Activated naive CD8-positive, alpha-beta T cell treated with anti-CD3 and anti-CD28 coated beads, Interleukin-2, amount 10 ng/mL, durations not matched to agents 7 days and 5 days (primary cell): ENCODE results near the gene FURIN. TPM values are rescaled to one million over a fixed set of nuclear protein-coding genes. Genes with fewer than 3 reads are reported as not detected.
A peak's percentile ranks its signal among the peaks of the same experiment; 100 is the strongest.
"Not testable (repeated sequence)": the region's sequence is repeated elsewhere in the genome, so short reads cannot be mapped to it uniquely, and the experiment has no call there.

Source experiments
- ATAC-seq: fragments of 150-1000 bp; cut with Tn5 transposase; one replicate; pipeline ENCODE4 v1.10.0; 2021; ENCODE audit warnings: low read depth, moderate library complexity
- POLR2A ChIA-PET: fragments of 350-600 bp; sonication (Branson Sonifier 250); formaldehyde crosslinking; loops from one replicate; lab custom pipeline; 2021; ENCODE audit warnings: antibody characterized with exemption; lab: Charles Lee
- DNase-seq: peaks from one replicate; pipeline ENCODE4 v3.0.0; 2021
- H3K27ac Mint-ChIP-seq: one replicate; pipeline ENCODE4 v1.8.0; 2022; ENCODE audit warnings: mild to moderate bottlenecking, mixed read lengths
- H3K27me3 Mint-ChIP-seq: one replicate; pipeline ENCODE4 v1.8.0; 2022; ENCODE audit warnings: mild to moderate bottlenecking, moderate library complexity, mixed read lengths
- H3K36me3 Mint-ChIP-seq: one replicate; pipeline ENCODE4 v1.8.0; 2021; ENCODE audit warnings: mild to moderate bottlenecking, mixed read lengths
- H3K4me1 Mint-ChIP-seq: one replicate; pipeline ENCODE4 v1.8.0; 2021; ENCODE audit warnings: mixed read lengths
- H3K4me3 Mint-ChIP-seq: one replicate; pipeline ENCODE4 v1.8.0; 2022; ENCODE audit warnings: mild to moderate bottlenecking, moderate library complexity, mixed read lengths
- H3K9me3 Mint-ChIP-seq: one replicate; pipeline ENCODE4 v1.8.0; 2021; ENCODE audit warnings: mixed read lengths
- total RNA-seq, 2 experiments: library from RNA; stranded (reverse); gene quantifications; one replicate each; pipeline ENCODE4 v1.2.3, GENCODE V29; 2021

FURIN gene
- total RNA-seq, 2 experiments from 2014 or later = 62.2 to 63.5 TPM

DNA sequence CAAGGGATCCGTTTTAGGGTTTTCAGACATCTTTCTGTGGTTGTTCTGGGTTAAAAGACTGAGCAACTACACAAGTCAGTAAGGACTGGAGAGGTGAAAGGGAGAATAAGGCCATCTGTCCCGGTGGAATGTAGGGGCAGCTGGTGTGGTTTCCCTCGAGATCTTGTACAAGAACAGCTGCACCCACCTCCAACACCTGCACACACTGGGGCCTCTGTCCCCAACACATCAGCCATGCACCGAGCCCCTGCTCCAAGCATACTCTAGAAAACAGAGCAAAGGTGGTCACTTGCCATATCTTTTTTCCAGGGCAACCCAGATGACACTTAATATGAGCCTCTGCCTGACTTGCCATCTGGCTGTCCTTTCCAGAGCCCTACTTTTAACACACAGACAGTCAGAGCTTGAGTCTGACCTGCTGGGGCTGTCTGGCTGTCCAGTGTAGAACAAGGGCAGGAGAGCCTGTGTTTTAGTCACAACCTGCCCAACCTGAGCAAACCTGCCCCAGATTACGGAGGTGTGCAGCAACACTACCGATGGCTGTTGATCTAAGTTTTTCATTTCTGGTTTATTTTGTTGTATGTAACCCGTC is 46.9 kb downstream of the FURIN start:
- H3K27me3 Mint-ChIP-seq = no peaks in the 10 kb centered on the region
- POLR2A ChIA-PET = interaction anchor here (3.3 kb wide), 1 partner anchor 12 kb away, joined by 17 read pairs; the partner anchor contains the start of gene MAN2A2

DNA sequence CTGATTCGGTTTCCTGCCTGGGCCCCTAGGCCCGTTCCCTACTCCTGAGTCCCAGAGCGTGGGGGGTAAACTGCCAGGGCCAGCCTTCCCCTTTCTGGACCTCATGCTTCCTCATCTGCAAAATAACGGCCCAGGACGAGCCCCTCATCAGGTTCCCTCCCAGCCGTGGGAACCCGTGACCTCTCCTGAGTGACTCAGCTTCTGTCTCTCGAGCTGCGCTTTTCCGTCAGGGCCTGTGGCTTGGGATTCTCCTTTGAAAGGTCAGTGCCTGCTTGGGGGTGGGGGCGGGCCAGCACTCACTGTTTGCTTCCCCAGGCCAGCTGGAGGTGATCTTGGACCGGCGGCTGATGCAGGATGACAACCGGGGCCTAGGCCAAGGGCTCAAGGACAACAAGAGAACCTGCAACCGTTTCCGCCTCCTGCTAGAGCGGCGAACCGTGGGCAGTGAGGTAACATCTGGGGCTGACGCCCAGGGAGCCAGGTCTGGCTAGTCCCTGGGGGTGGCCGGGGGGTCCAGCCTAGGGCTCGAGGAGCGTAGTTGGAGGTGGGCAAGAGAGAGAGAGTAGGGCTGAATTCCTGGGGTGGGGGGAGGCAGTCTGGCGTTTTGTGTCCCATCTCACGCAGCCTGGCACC is 47.5 kb downstream of the FURIN start:
- Mint-ChIP-seq H3K27ac (no peak overlapping the region), H3K4me3 (no peak overlapping the region), H3K27me3 (no peaks in the 10 kb centered on the region), H3K9me3 (no peaks in the 10 kb centered on the region), H3K4me1 (peaks cover 2% of the 10 kb centered on the region), H3K36me3 (peaks cover 25% of the 10 kb centered on the region)
- DNase-seq (no peak), ATAC-seq (no peak)
- POLR2A ChIA-PET = no interaction called here

More for the DNA sequence above, 46.9 kb downstream of the FURIN start:
- DNase-seq = no peak
- H3K27ac Mint-ChIP-seq = no peak overlapping the region
- H3K9me3 Mint-ChIP-seq = no peaks in the 10 kb centered on the region
- ATAC-seq = no peak
- H3K36me3 Mint-ChIP-seq = peaks cover 25% of the 10 kb centered on the region
- H3K4me1 Mint-ChIP-seq = peaks cover 2% of the 10 kb centered on the region
- H3K4me3 Mint-ChIP-seq = no peak overlapping the region

DNA sequence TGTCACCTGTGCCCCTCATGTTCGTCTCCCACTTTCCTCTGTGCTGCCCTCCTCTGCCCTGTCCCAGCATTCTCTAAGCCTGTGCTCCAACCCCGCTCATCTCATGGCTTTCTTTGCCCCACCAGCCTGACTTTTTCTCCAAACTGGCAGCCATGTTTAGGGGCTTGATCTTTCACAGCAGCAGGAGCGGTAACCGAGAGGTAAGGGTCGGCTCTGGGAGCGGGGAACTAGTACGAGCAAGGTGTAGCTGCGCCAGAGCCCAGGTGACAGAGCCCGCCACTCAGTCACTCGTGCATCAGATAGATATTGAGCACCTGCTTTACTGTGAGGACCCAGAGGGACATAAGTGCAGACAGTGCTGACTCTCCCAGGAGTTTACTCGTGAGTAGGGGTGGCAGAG is 48.1 kb downstream of the FURIN start:
- DNase-seq = no peak
- ATAC-seq = no peak
- no peaks in the 10 kb centered on the region for H3K9me3 Mint-ChIP-seq
- H3K36me3 Mint-ChIP-seq = peaks cover 28% of the 10 kb centered on the region
- POLR2A ChIA-PET = no interaction called here
- H3K4me3 Mint-ChIP-seq = no peak overlapping the region
- peaks cover 2% of the 10 kb centered on the region for H3K4me1 Mint-ChIP-seq
- H3K27ac Mint-ChIP-seq = no peak overlapping the region
- H3K27me3 Mint-ChIP-seq = no peaks in the 10 kb centered on the region

DNA sequence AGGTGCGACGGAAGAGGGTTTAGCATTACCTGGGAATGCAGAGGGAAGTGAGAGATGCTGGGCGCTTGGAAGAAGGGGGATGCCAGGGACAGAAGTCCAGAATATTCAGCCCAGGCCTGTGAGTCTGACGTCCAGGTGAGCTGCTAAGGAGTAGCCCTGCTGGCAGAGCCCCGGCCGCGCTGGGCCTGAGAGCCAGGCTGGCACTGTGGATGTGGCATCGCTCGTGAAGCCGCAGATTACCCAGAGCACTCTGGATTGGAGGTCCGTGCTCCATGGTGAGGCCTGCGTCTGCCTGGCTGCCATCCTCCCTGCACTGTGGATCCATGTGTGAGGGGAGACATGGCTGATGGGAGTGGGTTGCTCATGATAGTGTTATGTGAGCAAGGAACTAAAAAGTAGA is 49.2 kb downstream of the FURIN start:
- POLR2A ChIA-PET = interaction anchor here (1.6 kb wide), 1 partner anchor 14 kb away, joined by 4 read pairs; the partner anchor contains the start of gene MAN2A2

DNA sequence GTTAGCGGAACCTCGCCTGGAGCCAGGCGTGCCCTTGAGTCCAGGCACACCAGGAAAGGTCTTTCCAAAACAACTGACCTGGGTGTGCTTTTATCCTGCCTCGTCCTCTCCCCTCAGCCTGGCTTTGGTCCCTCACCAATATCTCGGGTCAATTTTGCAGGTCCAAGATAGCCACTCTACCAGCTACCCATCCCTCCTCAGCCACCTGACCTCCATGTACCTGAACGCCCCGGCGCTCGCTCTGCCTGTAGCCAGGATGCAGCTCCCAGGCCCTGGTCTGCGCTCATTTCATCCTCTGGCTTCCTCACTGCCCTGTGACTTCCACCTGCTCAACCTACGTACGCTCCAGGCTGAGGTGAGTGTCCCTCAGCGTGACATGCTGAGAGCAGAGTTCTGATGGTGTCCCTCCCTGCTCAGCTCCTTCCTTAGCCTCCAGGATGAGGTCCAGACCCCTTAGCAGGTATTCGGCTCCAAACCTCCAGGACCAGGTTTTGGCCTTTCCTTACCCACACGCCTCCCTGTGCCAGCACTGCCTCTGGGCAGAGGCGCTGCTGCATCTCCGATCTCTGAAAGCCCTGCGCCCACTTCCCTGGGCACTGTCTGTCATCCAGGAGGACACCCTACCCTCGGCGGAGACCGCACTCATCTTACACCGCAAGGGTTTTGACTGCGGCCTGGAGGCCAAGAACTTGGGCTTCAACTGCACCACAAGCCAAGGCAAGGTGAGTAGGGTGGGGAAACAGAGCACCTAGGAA is 49.8 kb downstream of the FURIN start:
- DNase-seq (no peak), ATAC-seq (no peak)
- H3K4me1 Mint-ChIP-seq = peaks cover 4% of the 10 kb centered on the region
- H3K4me3 Mint-ChIP-seq = no peak overlapping the region
- H3K36me3 Mint-ChIP-seq = peaks cover 35% of the 10 kb centered on the region
- no peak overlapping the region for H3K27ac Mint-ChIP-seq
- no peaks in the 10 kb centered on the region for H3K9me3 Mint-ChIP-seq
- no peaks in the 10 kb centered on the region for H3K27me3 Mint-ChIP-seq
- POLR2A ChIA-PET = interaction anchor here (1.6 kb wide), 1 partner anchor 15 kb away, joined by 4 read pairs; the partner anchor contains the start of gene MAN2A2

More for the DNA sequence above, 49.2 kb downstream of the FURIN start:
- H3K27me3 Mint-ChIP-seq = no peaks in the 10 kb centered on the region
- no peak for ATAC-seq
- DNase-seq = no peak
- H3K9me3 Mint-ChIP-seq = no peaks in the 10 kb centered on the region
- H3K4me3 Mint-ChIP-seq = no peak overlapping the region
- peaks cover 33% of the 10 kb centered on the region for H3K36me3 Mint-ChIP-seq
- no peak overlapping the region for H3K27ac Mint-ChIP-seq
- H3K4me1 Mint-ChIP-seq = peaks cover 2% of the 10 kb centered on the region

DNA sequence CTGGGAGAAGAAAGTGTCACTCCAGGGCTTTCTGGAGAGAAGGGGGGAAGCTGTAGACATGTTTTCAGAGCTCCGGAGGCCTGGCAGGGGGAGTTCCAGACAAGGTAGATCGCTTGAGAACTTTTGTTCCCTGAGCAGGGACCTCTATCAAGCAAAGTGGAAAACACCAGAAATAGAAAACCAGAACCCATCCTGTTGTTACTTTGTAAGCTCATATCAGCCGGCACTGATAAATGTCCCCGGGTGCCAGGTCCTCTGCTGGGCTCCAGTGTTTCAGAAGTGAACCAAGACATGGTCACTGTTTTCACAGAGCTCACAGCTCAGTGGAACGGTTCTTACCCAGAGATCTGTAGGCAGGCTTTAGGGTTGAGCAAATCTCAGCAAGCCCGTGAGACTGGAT is 50.4 kb downstream of the FURIN start:
- ATAC-seq = no peak
- POLR2A ChIA-PET = no interaction called here
- H3K27me3 Mint-ChIP-seq = no peaks in the 10 kb centered on the region
- H3K36me3 Mint-ChIP-seq = peaks cover 37% of the 10 kb centered on the region
- no peak for DNase-seq
- no peak overlapping the region for H3K27ac Mint-ChIP-seq
- H3K4me1 Mint-ChIP-seq = peaks cover 4% of the 10 kb centered on the region
- no peak overlapping the region for H3K4me3 Mint-ChIP-seq
- H3K9me3 Mint-ChIP-seq = no peaks in the 10 kb centered on the region

DNA sequence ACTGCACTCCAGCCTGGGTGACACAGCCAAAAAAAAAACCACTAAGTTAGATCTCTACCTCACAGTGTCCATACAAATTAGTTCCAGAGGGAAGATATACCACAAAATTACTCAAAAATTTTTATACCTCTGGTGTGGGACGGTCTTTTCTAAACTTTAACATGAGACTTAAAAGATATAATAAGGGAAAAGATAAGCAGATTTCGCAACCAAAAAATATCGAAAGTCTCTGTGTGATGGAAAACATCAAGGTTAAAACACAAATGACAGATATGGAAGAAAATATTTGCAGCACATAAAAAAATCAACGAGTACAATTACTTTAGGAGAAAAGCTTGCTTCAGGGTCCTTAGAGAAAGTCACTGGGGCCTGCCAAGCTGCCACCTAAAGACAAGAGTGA is 53.5 kb downstream of the FURIN start:
- ATAC-seq (no peak), DNase-seq (no peak)
- peaks cover 35% of the 10 kb centered on the region for H3K36me3 Mint-ChIP-seq
- no peaks in the 10 kb centered on the region for H3K27me3 Mint-ChIP-seq
- H3K27ac Mint-ChIP-seq = no peak overlapping the region
- POLR2A ChIA-PET = interaction anchor here (0.8 to 2.4 kb wide), 4 partner anchors 9 to 18 kb away, joined by 3 to 9 read pairs (median 4); partner anchors contain the start of gene MAN2A2
- H3K4me1 Mint-ChIP-seq = peaks cover 7% of the 10 kb centered on the region
- H3K4me3 Mint-ChIP-seq = no peak overlapping the region
- H3K9me3 Mint-ChIP-seq = no peaks in the 10 kb centered on the region

DNA sequence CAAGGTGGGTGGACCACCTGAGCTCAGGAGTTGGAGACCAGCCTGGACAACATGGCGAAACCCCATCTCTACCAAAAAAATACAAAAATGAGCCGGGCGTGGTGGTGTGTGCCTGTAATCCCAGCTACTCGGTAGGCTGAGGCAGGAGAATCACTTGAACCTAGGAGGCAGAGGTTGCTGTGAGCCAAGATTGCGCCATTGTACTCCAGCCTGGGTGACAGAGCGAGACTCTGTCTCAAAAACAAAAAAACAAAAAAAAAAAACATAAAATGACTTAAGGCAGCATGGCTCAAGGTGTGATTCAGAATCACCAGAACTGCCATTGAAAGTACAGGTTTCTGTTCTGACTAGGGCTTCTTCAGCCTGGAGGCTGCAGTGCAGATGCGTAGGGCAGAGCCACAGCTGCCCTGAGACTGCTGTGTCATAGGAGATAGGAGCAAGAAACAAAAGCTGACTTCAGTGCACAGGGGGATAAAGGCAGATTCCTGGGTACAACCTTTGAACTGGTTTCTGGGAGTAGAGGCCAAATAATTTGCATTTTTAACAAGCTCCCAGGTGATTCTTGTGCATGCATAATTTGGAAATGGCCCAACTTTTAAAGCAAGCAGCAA is 54.4 kb downstream of the FURIN start:
- H3K27ac Mint-ChIP-seq, H3K4me3 Mint-ChIP-seq, ATAC-seq, DNase-seq, H3K27me3 Mint-ChIP-seq, H3K9me3 Mint-ChIP-seq, H3K4me1 Mint-ChIP-seq: not testable (repeated sequence)
- POLR2A ChIA-PET = interaction anchor here (1.0 to 2.4 kb wide), 2 partner anchors 17 to 19 kb away, joined by 4 to 9 read pairs; partner anchors contain the start of gene MAN2A2
- peaks cover 29% of the 10 kb centered on the region for H3K36me3 Mint-ChIP-seq

DNA sequence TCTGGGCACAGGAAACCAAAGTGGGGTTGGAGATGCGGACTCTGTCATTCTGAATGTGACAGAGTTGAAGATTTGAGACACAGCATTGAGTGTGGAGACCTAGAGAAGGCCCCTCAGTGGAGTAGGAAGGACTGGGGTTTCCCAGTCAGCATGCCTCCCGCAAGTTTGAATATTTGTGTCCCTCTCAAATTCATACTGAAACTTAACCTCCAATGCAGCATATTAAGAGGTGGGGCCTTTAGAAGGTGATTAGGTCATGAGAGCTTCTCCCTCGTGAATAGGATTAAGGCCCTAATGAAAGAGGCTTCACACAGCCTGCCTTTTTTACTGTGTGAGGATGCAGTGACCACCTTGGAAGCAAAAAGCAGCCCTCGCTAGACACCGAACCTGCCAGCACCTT is 56.0 kb downstream of the FURIN start:
- ATAC-seq = no peak
- no peak overlapping the region for H3K27ac Mint-ChIP-seq
- H3K4me3 Mint-ChIP-seq = no peak overlapping the region
- POLR2A ChIA-PET = no interaction called here
- H3K4me1 Mint-ChIP-seq = peaks cover 12% of the 10 kb centered on the region
- no peak for DNase-seq
- H3K36me3 Mint-ChIP-seq = peaks cover 27% of the 10 kb centered on the region
- H3K27me3 Mint-ChIP-seq = no peaks in the 10 kb centered on the region
- no peaks in the 10 kb centered on the region for H3K9me3 Mint-ChIP-seq

DNA sequence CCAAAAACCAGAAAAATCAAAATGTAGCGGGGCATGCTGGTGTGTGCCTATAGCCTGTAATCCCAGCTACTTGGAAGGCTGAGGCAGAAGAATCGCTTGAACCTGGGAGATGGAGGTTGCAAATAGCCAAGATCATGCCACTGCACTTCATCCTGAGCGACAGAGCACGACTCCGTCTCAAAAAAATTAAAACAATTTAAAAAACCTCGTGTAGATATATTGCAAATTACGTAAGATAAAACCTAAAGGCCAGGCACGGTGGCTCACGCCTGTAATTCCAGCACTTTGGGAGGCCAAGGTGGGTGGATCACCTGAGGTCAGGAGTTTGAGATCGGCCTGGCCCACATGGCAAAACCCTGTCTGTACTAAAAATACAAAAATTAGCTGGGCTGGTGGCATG is 58.4 kb downstream of the FURIN start:
- H3K27ac Mint-ChIP-seq, DNase-seq, H3K27me3 Mint-ChIP-seq, H3K9me3 Mint-ChIP-seq, ATAC-seq, H3K4me3 Mint-ChIP-seq: not testable (repeated sequence)
- Mint-ChIP-seq H3K4me1 (peaks cover 27% of the 10 kb centered on the region), H3K36me3 (peaks cover 13% of the 10 kb centered on the region)
- POLR2A ChIA-PET = interaction anchor here (0.7 kb wide), 1 partner anchor 727 kb away, joined by 3 read pairs; no protein-coding TSS in a partner anchor

DNA sequence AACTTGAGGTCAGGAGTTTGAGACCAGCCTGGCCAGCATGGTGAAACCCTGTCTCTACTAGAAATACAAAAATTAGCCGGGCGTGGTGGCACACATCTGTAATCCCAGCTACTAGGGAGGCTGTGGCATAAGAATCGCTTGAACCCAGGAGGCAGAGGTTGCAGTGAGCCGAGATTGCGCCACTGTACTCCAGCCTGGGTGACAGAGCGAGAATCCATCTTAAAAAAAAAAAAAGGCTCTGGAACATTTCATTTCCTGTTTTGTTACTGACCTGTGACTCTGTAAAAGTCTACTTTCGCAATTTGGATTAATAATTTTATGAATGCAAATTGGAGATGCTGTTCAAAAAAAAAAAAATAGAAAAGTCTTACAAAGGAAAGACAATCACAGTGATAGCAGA is 59.7 kb downstream of the FURIN start:
- not testable (repeated sequence) for H3K9me3 Mint-ChIP-seq, ATAC-seq, H3K36me3 Mint-ChIP-seq, H3K27me3 Mint-ChIP-seq, DNase-seq
- peak overlapping the region; percentile 37 for H3K4me3 Mint-ChIP-seq
- POLR2A ChIA-PET = interaction anchor here (0.6 to 0.7 kb wide), 2 partner anchors 216 to 785 kb away, joined by 3 to 9 read pairs; no protein-coding TSS in a partner anchor
- H3K27ac Mint-ChIP-seq = peak overlapping the region; percentile 54
- H3K4me1 Mint-ChIP-seq = peaks cover 29% of the 10 kb centered on the region

DNA sequence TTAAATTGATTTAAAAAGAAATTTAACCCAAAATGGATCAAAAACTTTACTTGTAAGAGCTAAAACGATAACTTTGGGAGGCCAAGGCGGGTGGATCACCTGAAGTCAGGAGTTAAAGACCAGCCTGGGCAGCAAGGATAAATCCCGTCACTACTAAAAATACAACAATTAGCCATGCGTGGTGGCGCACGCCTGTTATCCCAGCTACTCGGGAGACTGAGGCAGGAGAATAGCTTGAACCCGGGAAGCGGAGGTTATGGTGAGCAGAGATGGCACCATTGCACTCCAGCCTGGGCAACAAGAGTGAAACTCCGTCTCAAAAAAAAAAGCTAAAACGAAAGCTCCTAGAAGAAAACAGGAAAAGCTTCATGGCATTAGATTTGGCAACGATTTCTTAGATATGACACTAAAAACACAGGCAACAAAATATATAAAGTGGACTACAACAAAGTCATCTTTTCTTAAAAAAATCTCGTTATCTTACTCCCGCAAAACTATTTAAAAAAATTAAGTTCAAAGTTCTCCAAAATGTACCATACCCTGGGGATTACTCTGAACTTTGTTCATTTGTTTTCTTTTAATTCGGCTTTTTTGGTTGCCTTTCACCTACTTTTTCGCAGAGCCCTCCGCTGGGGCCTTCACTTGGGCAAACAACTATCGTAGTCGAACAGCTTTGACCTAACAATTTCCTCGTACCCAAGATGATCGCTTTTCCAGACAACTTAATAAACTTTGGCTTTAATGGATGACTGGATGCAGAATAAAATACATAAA is 61.0 kb downstream of the FURIN start:
- no peak for ATAC-seq
- peak overlapping the region; percentile 99 for H3K4me3 Mint-ChIP-seq
- peak overlapping the region; percentile 99 for H3K27ac Mint-ChIP-seq
- H3K4me1 Mint-ChIP-seq = peaks cover 39% of the 10 kb centered on the region
- DNase-seq = no peak
- POLR2A ChIA-PET = interaction anchor here (1.0 to 8.0 kb wide), 6 partner anchors 10 to 212 kb away, joined by 3 to 141 read pairs (median 6); partner anchors contain the start of genes BLM, MAN2A2 and RCCD1
- no peaks in the 10 kb centered on the region for H3K27me3 Mint-ChIP-seq
- H3K36me3 Mint-ChIP-seq = peaks cover 2% of the 10 kb centered on the region
- no peaks in the 10 kb centered on the region for H3K9me3 Mint-ChIP-seq
